Measurements from ENCODE around the gene RIMS3.

DNA sequence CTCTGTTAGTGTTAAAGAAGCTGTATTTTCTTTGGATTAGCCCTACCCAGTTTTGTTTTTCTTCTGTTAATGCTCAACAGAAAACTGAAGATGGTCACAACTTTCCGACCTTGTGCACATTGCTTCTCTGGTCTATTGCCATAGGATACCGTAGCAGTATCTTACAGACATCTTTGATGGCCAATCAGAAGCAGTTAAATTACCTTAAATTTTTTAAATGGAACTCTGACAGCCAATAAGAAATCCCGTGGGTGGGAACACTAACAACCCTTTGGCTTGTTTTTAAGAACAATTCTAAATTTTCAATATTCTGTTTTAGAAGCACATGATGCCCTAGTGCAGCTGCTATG, 43.2 kb upstream of the RIMS3 start:
- TF ChIP-seq YY1 (IDR thresholded peaks at IDR 0.05; ENCODE audit: insufficient read depth, insufficient read length) (no peak), ZNF274 (IDR thresholded peaks at IDR 0.05; ENCODE audit: low read depth, low read length) (no peak)
